Measurements from ENCODE around the gene TIMELESS.
"Not testable (repeated sequence)": the region's sequence is repeated elsewhere in the genome, so short reads cannot be mapped to it uniquely, and the experiment has no call there.

TIMELESS gene

GRCh38 chr12:56448860-56449621 lies at the start of gene TIMELESS:
TIMELESS (minus strand) TSS chr12:56449426; CDS start chr12:56434170, 15,256 bp downstream.
- DNase-seq (ENCODE audit: low read depth, low spot score): peak; percentile 65

- DNase-seq (ENCODE audit: low read depth, low spot score): not testable (repeated sequence)
Observed at GRCh38 chr12:56498126-56498902, 49.1 kb upstream of the TIMELESS start.

- peak; percentile 24 for DNase-seq (ENCODE audit: low read depth, low spot score)
Observed at GRCh38 chr12:56496704-56497103, 47.5 kb upstream of the TIMELESS start.

GRCh38 chr12:56494481-56494880 lies 45.3 kb upstream of the TIMELESS start:
- not testable (repeated sequence) for DNase-seq (ENCODE audit: low read depth, low spot score)

- DNase-seq (ENCODE audit: low read depth, low spot score): not testable (repeated sequence)
Observed at GRCh38 chr12:56494106-56494415, 44.8 kb upstream of the TIMELESS start.

GRCh38 chr12:56493409-56494105 lies 44.3 kb upstream of the TIMELESS start:
- DNase-seq (ENCODE audit: low read depth, low spot score): not testable (repeated sequence)

GRCh38 chr12:56490360-56490759 lies 41.1 kb upstream of the TIMELESS start:
- no peak for DNase-seq (ENCODE audit: low read depth, low spot score)

- DNase-seq (ENCODE audit: low read depth, low spot score): peak; percentile 46
Observed at GRCh38 chr12:56488041-56488955, 39.1 kb upstream of the TIMELESS start, which contains the start of gene GLS2. GLS2 (minus strand) TSS chr12:56488161; CDS start chr12:56488118, 43 bp downstream.

- DNase-seq (ENCODE audit: low read depth, low spot score): no peak
Observed at GRCh38 chr12:56487448-56488040, 38.3 kb upstream of the TIMELESS start.

GRCh38 chr12:56486694-56487093 lies 37.5 kb upstream of the TIMELESS start:
- DNase-seq (ENCODE audit: low read depth, low spot score): no peak

GRCh38 chr12:56484566-56484965 lies 35.3 kb upstream of the TIMELESS start:
- no peak for DNase-seq (ENCODE audit: low read depth, low spot score)

- DNase-seq (ENCODE audit: low read depth, low spot score): no peak
Observed at GRCh38 chr12:56479625-56480024, 30.4 kb upstream of the TIMELESS start.

- no peak for DNase-seq (ENCODE audit: low read depth, low spot score)
Observed at GRCh38 chr12:56477521-56478225, 28.4 kb upstream of the TIMELESS start.

- no peak for DNase-seq (ENCODE audit: low read depth, low spot score)
Observed at GRCh38 chr12:56476972-56477432, 27.8 kb upstream of the TIMELESS start.

GRCh38 chr12:56476143-56476542 lies 26.9 kb upstream of the TIMELESS start:
- no peak for DNase-seq (ENCODE audit: low read depth, low spot score)

GRCh38 chr12:56474389-56474788 lies 25.2 kb upstream of the TIMELESS start:
- DNase-seq (ENCODE audit: low read depth, low spot score): no peak

- DNase-seq (ENCODE audit: low read depth, low spot score): no peak
Observed at GRCh38 chr12:56469007-56469930, 20.0 kb upstream of the TIMELESS start.

- peak; percentile 88 for DNase-seq (ENCODE audit: low read depth, low spot score)
Observed at GRCh38 chr12:56468216-56469006, 19.2 kb upstream of the TIMELESS start, which contains the start of gene SPRYD4. SPRYD4 (plus strand) TSS chr12:56468578; CDS start chr12:56468592, 14 bp downstream.
